Stimulated activated CD4-positive, alpha-beta T cell treated with anti-CD3 and anti-CD28 coated beads, Interleukin-15, amount 100 ng/mL, for 1 hour (primary cell): ENCODE measurements around the gene NUDT12.
A peak's percentile ranks its signal among the peaks of the same experiment; 100 is the strongest.

ENCODE experiments used
- DNase-seq, 2 donors: peaks; one replicate each; pipeline ENCODE4 v3.0.0-alpha.2; 2020; ENCODE audit warnings: low read depth in 1 of 2, low spot score in 1 of 2

Gene NUDT12

GRCh38 chr5:103562453-103563157 lies at the start of gene NUDT12:
TSS of gene NUDT12 (minus strand) at chr5:103562789. CDS start at chr5:103560248, 2,541 bp downstream.
- DNase-seq = peak in 1 of 2 donors; percentile 37

GRCh38 chr5:103607346-103607745 lies 44.8 kb upstream of the NUDT12 start:
- DNase-seq = no peak

DNA sequence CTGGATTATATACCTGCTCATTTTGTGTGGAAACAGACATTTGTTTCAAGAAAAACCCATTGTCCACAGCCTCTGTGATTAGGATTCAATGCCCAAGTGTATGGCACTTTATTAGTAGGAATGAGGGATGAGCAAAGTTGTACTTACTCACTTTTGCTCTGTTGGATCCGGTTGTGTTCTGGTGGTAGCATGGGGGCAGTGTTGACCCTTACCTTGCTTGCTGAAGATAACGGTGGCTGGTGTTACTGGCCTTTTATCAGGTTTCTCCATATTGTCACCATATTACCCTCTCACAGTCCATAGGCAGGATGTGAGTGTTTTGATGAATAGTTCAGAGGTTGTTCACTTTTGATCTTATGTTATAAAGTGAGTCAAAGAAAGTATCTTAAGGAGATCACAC lies 42.7 kb upstream of the NUDT12 start:
- no peak for DNase-seq

- no peak for DNase-seq
These were observed 39.8 kb upstream of the NUDT12 start for GRCh38 chr5:103602438-103602837.

- no peak for DNase-seq
These were observed 38.7 kb upstream of the NUDT12 start for GRCh38 chr5:103601314-103601713.

DNA sequence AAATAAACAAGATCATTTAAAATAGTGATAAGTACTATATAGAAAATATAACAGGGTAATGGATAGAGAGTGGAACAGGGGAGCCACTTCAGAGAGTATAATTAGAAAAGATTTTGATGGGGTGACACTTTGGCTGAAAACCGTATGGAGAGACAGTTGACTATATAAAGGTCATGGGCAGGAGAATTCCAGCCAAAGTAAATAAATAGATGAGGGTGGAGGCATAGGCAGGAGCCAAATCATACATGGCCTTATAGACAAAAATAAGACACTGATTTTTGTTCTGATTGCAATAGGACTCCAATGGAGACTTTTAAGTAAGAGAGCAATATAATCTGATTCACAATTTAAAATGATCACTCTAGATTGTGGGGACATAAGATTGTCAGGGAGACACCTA lies 37.5 kb upstream of the NUDT12 start:
- no peak for DNase-seq

- no peak for DNase-seq
These were observed 36.5 kb upstream of the NUDT12 start for GRCh38 chr5:103598997-103599566.

DNA sequence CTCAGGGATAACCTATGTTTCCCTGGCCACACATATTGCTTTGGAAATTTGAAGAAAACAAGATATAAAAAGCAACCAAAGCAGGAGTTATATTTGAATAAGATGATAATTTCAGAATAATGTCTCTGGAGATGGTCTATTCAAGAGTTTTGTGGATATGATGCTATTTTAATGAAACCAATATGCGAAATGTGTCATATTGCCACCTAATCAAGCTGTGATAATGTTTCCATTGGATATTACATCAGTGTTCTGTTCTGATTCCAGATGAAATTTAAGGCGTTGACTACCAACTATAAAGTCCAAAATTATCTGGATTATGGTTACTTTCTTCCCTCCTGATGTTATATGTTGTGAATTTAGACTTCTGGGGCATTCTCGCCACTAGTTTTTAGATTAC lies 27.6 kb upstream of the NUDT12 start:
- DNase-seq = no peak

- no peak for DNase-seq
These were observed 27.2 kb upstream of the NUDT12 start for GRCh38 chr5:103589776-103590175.

GRCh38 chr5:103589357-103589756 lies 26.8 kb upstream of the NUDT12 start:
- DNase-seq = no peak

DNA sequence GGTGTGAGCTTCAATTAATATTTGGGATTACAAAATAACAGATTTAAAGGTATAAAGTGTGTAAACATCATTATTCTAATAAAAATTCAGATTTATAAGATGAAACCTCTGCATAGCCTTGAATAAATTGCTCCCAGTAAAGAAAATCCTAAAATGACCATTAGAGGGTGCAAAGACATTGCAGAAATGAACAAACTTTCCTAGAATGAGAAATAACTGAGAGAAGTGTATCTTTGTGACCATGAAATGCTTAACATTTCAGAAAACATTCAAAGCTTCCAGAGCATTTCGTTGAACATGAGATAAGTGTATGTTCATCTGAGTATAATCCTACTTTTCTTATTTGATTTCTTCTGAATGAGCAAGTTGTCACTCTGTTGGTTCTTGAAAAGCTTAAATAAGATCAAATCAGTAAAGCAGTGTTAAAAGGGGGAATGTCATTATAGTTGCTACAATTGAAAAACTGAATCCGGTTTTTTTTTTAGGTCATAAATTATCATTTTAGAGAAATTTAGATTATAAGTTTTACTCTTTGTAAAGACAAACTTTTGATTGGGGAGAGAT lies 24.7 kb upstream of the NUDT12 start:
- no peak for DNase-seq

GRCh38 chr5:103582364-103582763 lies 19.8 kb upstream of the NUDT12 start:
- no peak for DNase-seq

DNA sequence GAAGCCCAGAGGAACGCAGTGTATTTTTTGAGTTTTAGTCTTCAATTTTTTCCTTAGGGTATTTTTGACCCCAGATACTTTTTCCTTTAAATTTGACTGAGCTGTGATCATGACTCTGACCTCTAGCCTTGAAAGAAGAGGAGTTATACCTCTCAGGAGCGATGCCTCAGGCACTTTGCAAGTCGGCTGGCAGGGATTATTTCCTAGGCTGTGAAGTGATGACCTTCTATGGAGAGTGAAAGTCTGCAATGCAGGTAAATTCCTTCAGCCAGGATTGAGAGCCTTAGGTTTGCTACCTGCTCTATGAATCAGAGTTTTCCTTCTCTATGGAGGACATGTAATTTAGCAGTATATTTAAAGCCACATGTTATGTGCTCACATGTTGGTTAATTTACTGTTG lies 10.8 kb upstream of the NUDT12 start:
- no peak for DNase-seq

DNA sequence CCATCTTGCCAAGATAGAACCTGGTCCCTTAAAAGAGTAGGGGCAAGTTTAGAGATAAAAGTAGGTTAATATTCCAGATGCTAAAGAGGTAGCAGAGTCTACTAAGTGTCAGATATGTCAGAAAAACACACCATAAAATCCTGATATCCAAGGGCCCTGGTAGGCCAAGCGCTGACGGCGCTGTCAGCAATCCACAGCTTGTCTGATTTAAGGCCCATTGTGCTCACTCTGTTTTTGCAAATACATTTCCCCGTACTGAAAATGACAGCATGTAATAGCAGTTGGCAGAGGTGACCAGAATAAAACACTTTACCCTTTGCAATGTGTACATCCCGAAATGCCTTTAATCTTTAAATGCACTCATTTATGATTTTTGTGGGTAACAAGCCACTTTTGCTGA lies 9.9 kb upstream of the NUDT12 start:
- no peak for DNase-seq

- DNase-seq = no peak
These were observed 9.1 kb upstream of the NUDT12 start for GRCh38 chr5:103571730-103572129.

DNA sequence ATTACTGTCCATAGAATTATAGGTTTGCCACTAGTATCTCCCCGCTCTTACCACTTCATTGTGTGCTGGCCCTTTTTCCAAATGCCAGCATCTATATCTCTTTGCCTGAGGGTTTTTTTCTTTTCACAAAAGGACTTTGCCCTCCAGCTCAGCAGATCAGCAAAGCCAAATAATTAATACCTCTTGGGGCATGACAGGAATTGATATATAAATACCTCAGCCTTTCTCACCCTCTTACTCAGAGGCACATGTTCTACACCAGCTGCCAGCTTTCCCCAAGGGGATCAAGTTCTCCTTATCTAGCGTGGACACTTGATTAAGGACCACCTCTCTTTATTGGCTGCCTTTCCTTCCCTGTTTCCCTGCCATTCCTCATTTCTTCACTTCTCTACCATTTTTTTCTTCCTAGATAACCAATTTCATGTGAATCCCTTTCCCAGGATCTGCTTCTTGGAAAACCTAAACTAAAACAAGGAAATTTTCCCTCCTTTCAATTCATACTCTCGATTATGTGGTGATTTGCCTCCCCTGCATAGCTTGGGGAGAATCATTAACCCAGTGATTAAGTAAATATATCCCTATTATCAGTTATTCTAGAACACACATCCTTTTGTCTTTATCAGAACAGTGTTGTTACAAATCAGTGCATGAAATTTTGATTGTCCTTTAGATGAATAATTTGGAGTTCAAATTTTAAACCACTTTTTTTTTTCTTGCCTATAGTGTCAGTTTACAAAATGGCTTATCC lies 6.9 kb upstream of the NUDT12 start:
- no peak for DNase-seq

DNA sequence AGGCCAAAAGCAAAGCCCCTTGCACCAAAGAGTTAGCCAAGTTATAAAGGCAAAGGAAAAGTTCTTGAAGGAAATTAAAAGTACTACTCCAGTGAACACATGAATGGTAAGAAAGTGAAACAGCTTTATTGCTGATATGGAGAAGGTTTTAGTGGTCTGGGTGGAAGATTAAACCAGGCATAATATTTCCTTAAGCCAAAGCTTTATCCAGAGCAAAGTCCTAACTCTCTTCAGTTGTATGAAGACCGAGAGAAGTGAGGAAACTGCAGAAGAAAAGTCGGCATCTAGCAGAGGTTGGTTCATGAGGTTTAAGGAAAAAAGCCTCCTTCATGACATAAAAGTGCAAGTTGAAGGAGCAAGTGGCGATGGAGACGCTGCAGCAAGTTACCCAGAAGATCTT lies 3.1 kb upstream of the NUDT12 start:
- no peak for DNase-seq

DNA sequence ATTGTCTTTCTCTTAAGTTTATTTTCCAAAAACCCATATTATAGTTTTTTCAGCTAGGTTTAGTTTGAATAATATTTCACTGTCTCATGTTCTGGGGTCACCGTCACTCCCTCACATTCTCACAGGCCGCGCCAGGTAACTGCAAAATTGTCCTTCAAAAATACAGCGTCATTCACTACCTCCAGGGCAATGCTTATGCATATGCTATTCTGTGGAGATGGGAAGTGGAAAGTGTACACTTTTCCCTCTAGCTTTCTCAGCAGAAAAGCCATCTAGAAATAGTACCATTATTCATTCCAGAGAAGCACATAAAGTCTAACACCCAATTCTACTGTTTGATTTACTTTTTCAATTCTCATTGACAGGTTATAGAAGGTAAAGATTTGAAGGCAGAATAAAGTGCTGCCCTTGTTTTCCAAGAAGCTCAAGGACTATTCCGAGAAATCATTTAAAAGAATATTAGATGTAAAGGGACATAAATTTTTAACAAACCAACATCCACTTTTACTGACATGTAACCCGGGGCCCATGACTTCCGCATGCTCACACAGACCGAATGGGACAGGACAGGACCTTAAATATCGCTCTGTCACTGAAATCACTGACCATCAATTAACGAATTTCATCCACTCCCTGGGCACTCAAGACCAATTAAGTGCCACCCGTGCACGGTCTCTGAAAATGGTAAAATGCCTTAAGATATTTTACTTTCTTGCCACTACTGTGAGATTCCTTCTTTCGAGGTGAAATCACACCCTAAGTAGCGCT lies 720 bp downstream of the NUDT12 start:
- DNase-seq = no peak

DNA sequence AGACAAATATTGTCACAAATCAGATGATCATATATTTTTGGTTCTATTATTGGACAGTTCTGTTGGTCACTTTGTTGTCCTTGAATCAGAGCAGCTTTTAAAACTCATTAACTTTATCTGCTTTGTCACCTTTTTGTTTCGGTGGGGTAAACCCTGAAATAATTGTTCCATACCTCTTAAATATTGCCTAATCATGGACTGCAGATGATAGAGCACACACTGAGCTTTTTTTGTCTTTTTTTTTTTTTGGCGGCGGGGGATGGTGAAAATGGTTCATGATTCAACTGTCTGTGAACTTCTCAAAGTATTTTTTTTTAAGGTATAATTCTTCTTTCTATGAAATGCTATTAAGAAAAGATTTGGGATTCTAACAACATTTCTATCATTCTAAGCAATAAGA lies 1.8 kb downstream of the NUDT12 start:
- no peak for DNase-seq

GRCh38 chr5:103546858-103547257 lies 15.7 kb downstream of the NUDT12 start:
- DNase-seq = no peak

DNA sequence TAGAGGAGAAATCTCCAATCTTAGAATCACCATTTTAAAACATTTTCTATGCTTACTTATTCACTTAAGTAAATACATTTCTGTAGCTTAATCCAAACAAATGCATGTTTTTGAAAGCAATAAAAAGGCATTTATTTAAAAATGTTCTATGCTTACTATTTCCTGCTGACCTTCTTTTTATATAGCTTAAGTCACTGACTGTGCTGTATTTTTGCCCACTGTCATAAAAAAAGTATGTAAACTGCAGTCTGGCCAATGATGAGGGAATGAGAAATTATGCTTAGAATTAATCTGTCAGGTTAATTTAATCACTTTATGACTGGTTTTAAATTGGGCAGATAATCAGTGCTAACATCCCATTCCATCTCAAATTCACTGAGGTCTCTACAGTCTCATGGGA lies 20.1 kb downstream of the NUDT12 start:
- no peak for DNase-seq
